Measurements from ENCODE around the gene ST8SIA3. TPM values are rescaled to one million over a fixed set of nuclear protein-coding genes. Genes with fewer than 3 reads are reported as not detected.

Gene ST8SIA3
- total and polyA plus RNA-seq, 9 of the 15 experiments (the other 6 are each of a cell fraction or from before 2014, with no cell fraction given) = not detected

GRCh38 chr18:57352761-57353136, 392 bp downstream of the ST8SIA3 start (continued):
- no peak for TF ChIP-seq AFF1 (IDR thresholded peaks at IDR 0.05; ENCODE audit: low read depth in 1 of 2, partially characterized antibody in 2 of 2)

- 14% methylated on average over 16 of the region's 61 CpGs for WGBS (ENCODE audit: insufficient coverage, low coverage, missing lambda C conversion rate)
Observed at GRCh38 chr18:57353137-57353939, 981 bp downstream of the ST8SIA3 start.

More at GRCh38 chr18:57353137-57353939, 981 bp downstream of the ST8SIA3 start:
- ATAC-seq (no peak; the same call in 1 of the 3 replicates), FAIRE-seq (no peak), DNase-seq (ENCODE audit: extremely low read depth in 1 of 4, low spot score in 3 of 4) (no peak)
- H4K20me1 ChIP-seq (replicated peaks; ENCODE audit: control insufficient read depth, insufficient read depth, low read length) = no peaks in the 10 kb centered on the region
- POLR2A ChIA-PET = no interaction called here
- CTCF ChIA-PET (ENCODE audit: low intra/inter-chr PET ratio) = no interaction called here
- H3K27me3 ChIP-seq (ENCODE audit: control insufficient read depth in 2 of 2, insufficient read depth in 2 of 2, low read length in 2 of 2) = peaks cover 0 to 14% of the 10 kb centered on the region in 2 experiments; a peak in 2 of 5 replicates
- BruUV-seq (replicated peaks) = no TSS peak
- H3K36me3 ChIP-seq (ENCODE audit: control insufficient read depth, insufficient read depth, low read length) = no peaks in the 10 kb centered on the region
- H3K9ac ChIP-seq (ENCODE audit: insufficient read depth in 1 of 2, low read depth in 2 of 2, low read length in 2 of 2) = no peak overlapping the region
- peaks cover 0 to 12% of the 10 kb centered on the region in 2 experiments; a peak in 2 of 5 replicates for H3K4me1 ChIP-seq (replicated peaks in 1 of 2; ENCODE audit: control insufficient read depth in 2 of 2, insufficient read depth in 2 of 2, low read length in 2 of 2)
- no peaks in the 10 kb centered on the region for H3K9me1 ChIP-seq (ENCODE audit: control insufficient read depth, insufficient read depth, low read length)
- H2AFZ ChIP-seq (ENCODE audit: low read depth, low read length) = no peak overlapping the region
- H3K4me3 ChIP-seq = no peak overlapping the region
- no peak for TF ChIP-seq DNMT1 (IDR thresholded peaks at IDR 0.05)
- no peak for TF ChIP-seq FUS (optimal IDR thresholded peaks at IDR 0.05; ENCODE audit: low read depth, low read length)
- no peak for TF ChIP-seq PRPF4 (IDR thresholded peaks at IDR 0.05; ENCODE audit: insufficient read depth, low read depth, low read length, poor library complexity, severe bottlenecking)
- TF ChIP-seq CHD1 (IDR thresholded peaks at IDR 0.05; ENCODE audit: low read length) = no peak
- TF ChIP-seq MEF2D (tag; conservative IDR thresholded peaks at IDR 0.05; ENCODE audit: low read depth) = no peak
- in situ Hi-C loops (cut with MboI) (no loop called here), intact Hi-C loops (cut with micrococcal nuclease) (no loop called here)
- no peaks in the 10 kb centered on the region for H3K79me2 ChIP-seq (ENCODE audit: control insufficient read depth, insufficient read depth, low read length)
- H3K4me2 ChIP-seq (ENCODE audit: insufficient read depth, low read length) = no peak overlapping the region
- H3K27ac ChIP-seq (ENCODE audit: extremely low read depth, low read depth, low read length) = no peak overlapping the region
- H3K9me3 ChIP-seq (replicated peaks; ENCODE audit: control insufficient read depth, insufficient read depth, low read depth, low read length) = no peaks in the 10 kb centered on the region

All from K562 (cell line).